ENCODE results near the gene HS1BP3. TPM values are rescaled to one million over a fixed set of nuclear protein-coding genes. Genes with fewer than 3 reads are reported as not detected.

Gene HS1BP3
- total RNA-seq, 1 donor = 23.0 TPM

DNA sequence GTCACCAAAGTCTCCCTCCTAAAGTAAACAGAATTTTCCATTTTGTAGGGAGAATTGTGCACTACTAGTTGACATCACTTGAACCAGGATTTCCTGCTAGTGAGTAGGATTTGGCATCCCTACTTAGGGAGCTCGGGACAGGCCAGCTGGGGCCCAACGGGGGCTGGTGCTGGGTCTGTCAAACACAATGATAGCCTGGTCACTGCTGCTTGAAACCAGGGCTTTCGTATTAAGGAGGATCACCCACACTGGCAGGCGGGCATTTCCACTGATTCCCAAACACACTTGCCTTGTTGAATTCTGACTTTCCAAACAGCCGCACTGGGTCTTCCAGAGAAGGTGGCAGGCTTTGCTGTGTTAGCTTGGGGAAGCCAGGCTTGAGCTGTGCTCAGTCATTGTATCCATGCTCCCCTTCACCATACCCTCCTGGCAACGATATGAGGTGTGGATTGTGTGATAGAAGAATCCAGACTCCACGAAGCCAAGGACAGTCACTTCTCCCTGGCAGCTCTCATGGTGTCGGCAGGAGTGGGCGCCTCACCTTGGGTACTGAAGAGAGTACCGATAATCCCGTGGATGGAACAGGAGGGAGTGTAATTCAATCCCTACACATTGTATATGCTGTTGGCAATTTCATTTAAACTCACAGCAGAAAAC lies 23.5 kb upstream of the HS1BP3 start:
- DNase-seq (ENCODE audit: low read depth) = no peak
- TF ChIP-seq CTCF (IDR thresholded peaks at IDR 0.05; ENCODE audit: insufficient read depth, low read length) = no peak
- no peak overlapping the region for H3K4me3 ChIP-seq (ENCODE audit: low read depth, low read length)

DNA sequence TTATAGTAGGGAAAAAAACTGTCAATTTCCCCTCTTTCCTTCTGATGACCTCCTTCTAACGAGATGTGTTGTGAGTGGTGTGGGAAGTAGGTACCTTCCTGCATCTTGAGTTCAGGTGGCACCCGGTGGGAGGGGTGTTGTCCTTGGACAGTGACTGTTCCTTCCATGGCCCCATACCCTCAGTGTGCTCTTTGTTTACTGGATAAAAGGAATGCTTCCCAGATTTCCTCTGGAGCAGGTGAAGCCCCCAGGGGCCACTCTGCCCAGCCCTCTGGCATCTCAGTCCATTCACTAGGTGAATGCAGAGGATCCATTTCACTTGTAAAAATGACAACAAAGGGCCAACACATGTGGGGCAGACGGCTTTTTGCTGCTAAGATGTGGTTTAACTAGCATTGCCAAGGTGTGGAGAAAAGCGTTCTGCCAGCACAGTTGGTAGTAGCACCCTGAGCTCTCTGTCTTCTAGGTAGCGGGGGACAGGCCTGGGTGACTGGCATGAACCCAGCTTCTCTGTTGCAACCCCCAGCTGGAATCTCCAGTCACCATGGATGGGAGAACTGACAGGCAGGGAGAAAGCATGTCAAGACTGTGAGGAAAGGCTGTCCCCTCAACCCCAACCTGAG lies 22.9 kb upstream of the HS1BP3 start:
- no peak for DNase-seq (ENCODE audit: low read depth)
- no peak overlapping the region for H3K4me3 ChIP-seq (ENCODE audit: low read depth, low read length)
- TF ChIP-seq CTCF (IDR thresholded peaks at IDR 0.05; ENCODE audit: insufficient read depth, low read length) = no peak

DNA sequence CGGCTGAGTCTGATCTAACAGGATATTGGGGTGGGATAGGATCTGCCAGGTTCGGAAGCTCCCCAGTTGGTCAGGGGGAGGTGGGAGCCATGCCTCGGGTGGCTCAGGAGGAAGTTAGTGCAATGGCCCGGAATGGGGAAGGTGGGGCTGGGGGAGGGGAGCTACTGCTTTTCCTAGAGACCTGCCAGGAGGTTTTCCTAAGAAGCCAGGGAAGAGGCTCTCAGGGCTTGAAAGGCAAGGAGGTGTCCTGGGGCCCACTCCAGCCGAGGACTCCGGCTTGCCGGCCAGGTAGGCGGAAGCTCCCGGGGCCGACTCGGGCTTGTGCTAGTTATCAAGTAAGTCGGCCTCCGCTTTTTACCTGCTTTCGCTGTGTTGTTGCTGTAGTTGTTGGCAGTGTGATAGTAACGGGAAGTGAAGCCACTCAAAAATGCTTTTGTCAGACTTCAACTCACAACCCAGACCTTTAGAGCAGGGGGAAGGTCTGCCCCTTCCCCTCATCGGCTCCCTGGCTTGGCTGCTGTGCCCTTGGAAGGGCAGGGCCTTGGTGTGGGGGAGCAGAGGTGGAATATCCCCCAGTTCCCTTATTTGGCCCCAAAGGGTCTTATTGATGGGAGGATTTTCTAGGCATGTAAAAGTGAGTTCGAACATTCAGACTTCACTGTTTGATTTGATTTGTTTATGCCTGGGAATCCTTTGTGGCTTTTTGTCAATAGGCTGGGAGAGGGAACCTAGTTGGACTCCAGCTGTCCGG lies 21.5 kb upstream of the HS1BP3 start:
- no peak for TF ChIP-seq CTCF (IDR thresholded peaks at IDR 0.05; ENCODE audit: insufficient read depth, low read length)
- no peak overlapping the region for H3K4me3 ChIP-seq (ENCODE audit: low read depth, low read length)
- DNase-seq (ENCODE audit: low read depth) = no peak

- H3K4me3 ChIP-seq (ENCODE audit: low read depth, low read length) = no peak overlapping the region
- no peak for TF ChIP-seq CTCF (IDR thresholded peaks at IDR 0.05; ENCODE audit: insufficient read depth, low read length)
- DNase-seq (ENCODE audit: low read depth) = no peak
Measured at GRCh38 chr2:20671736-20672080, 20.8 kb upstream of the HS1BP3 start.

DNA sequence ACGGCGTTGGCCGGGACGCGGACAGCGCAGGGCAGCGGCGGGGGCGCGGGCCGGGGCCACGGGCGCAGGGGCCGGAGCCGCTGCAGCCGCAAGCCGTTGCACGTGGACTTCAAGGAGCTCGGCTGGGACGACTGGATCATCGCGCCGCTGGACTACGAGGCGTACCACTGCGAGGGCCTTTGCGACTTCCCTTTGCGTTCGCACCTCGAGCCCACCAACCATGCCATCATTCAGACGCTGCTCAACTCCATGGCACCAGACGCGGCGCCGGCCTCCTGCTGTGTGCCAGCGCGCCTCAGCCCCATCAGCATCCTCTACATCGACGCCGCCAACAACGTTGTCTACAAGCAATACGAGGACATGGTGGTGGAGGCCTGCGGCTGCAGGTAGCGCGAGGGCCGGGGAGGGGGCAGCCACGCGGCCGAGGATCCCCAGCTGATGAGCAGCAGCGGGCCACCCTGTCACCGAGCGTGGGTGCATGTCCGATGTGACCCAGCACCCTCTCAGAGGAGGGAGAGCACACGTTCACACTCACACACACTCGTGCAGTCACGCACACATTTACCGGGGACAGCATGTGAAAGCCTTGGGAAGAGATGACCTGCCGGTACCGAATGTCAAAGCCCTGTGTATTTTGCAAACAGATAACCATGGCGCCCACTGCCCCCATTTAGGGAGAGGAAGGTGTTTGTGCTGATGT lies 20.3 kb upstream of the HS1BP3 start:
- no peak for TF ChIP-seq CTCF (IDR thresholded peaks at IDR 0.05; ENCODE audit: insufficient read depth, low read length)
- DNase-seq (ENCODE audit: low read depth) = no peak
- H3K4me3 ChIP-seq (ENCODE audit: low read depth, low read length) = no peak overlapping the region

GRCh38 chr2:20670315-20671035 lies 19.6 kb upstream of the HS1BP3 start:
- no peak overlapping the region for H3K4me3 ChIP-seq (ENCODE audit: low read depth, low read length)
- DNase-seq (ENCODE audit: low read depth) = no peak
- TF ChIP-seq CTCF (IDR thresholded peaks at IDR 0.05; ENCODE audit: insufficient read depth, low read length) = no peak

Data from fibroblast of the aortic adventitia (primary cell).